Large intestine (tissue), 3 donors: ENCODE measurements around the gene KLC1. TPM values are rescaled to one million over a fixed set of nuclear protein-coding genes. Genes with fewer than 3 reads are reported as not detected.

Experiments
- DNase-seq, 2 donors: peaks; one replicate each; pipeline versions ENCODE4 v3.0.0 to v3.0.0-alpha.2; 2013
- H3K27ac ChIP-seq: one replicate; pipeline ENCODE4 v1.5.1; 2013; ENCODE audit warnings: low read length
- H3K27me3 ChIP-seq: 2 replicates; pipeline ENCODE4 v1.6.1; 2013; ENCODE audit warnings: low read length; ENCODE audit not compliant: control insufficient read depth, insufficient read depth
- H3K36me3 ChIP-seq: 2 replicates; pipeline ENCODE4 v1.6.1; 2013; ENCODE audit warnings: low read length; ENCODE audit not compliant: control insufficient read depth, insufficient read depth
- H3K4me1 ChIP-seq: one replicate; pipeline ENCODE4 v1.6.1; 2013; ENCODE audit warnings: low read length; ENCODE audit not compliant: control insufficient read depth, insufficient read depth
- H3K4me3 ChIP-seq: one replicate; pipeline ENCODE4 v1.5.1; 2013; ENCODE audit warnings: low read length
- H3K9me3 ChIP-seq: one replicate; pipeline ENCODE4 v1.6.1; 2013; ENCODE audit warnings: mild to moderate bottlenecking, low read depth, low read length, moderate library complexity; ENCODE audit not compliant: control insufficient read depth
- WGBS: methylation state at CpG from one replicate; pipeline ENCODE4 v1.1.5; 2013; ENCODE audit warnings: low lambda C conversion rate; ENCODE audit not compliant: insufficient coverage; 5-methylcytosine and 5-hydroxymethylcytosine counted together
- polyA plus RNA-seq: library from polyadenylated mRNA; unstranded; fragments of 120-200 nt; gene quantifications from one replicate; pipeline ENCODE4 v1.2.1, GENCODE V29; 2013

The KLC1 gene
- polyA plus RNA-seq, 1 donor = 115 TPM

- no peak overlapping the region for H3K4me3 ChIP-seq
- H3K4me1 ChIP-seq = peaks cover 22% of the 10 kb centered on the region
- no peaks in the 10 kb centered on the region for H3K9me3 ChIP-seq
- no peak overlapping the region for H3K27ac ChIP-seq
- peaks cover 24% of the 10 kb centered on the region for H3K36me3 ChIP-seq
- no peak for DNase-seq
- H3K27me3 ChIP-seq = no peaks in the 10 kb centered on the region
- no CpG with 5 or more reads among the region's 27 CpGs for WGBS
Measured at GRCh38 chr14:103711516-103712431, 82.8 kb downstream of the KLC1 start.

DNA sequence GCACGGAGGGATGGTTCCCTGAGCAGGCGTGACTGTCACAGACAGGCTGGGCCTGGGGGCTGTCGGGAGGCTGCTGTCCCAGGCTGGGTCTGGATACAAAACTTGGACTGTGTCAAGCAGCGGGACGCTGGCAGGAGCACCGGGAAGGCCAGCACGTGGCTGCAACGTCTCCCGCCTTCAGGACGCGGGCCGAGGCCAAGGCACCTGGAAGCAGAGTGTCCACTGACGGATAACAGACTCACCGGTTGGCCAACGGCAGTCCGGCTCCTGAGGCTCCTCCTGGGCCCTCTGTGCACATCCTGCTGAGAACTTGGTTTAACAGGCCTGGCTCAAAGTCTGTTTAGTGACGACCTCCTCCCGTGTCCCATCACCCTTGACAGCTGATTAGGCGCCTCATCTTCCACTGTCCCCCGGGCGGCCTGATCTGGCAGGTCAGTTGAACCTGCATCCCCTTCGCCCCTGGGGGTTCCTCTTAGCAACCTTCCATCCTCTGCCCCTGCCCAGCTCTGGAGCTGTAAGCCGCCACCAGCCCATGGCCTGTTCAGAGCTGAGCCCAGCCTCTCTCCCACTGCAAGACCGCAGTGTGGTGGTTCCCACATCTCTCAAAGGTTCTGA is 83.7 kb downstream of the KLC1 start:
- no peaks in the 10 kb centered on the region for H3K9me3 ChIP-seq
- H3K4me1 ChIP-seq = peaks cover 25% of the 10 kb centered on the region
- H3K27ac ChIP-seq = no peak overlapping the region
- no peak overlapping the region for H3K4me3 ChIP-seq
- no peak for DNase-seq
- peaks cover 18% of the 10 kb centered on the region for H3K36me3 ChIP-seq
- H3K27me3 ChIP-seq = no peaks in the 10 kb centered on the region
- WGBS = no CpG with 5 or more reads among the region's 24 CpGs

GRCh38 chr14:103713304-103714062 is 84.5 kb downstream of the KLC1 start:
- Histone ChIP-seq H3K4me1 (peaks cover 25% of the 10 kb centered on the region), H3K9me3 (no peaks in the 10 kb centered on the region), H3K27ac (no peak overlapping the region), H3K4me3 (no peak overlapping the region), H3K36me3 (peaks cover 19% of the 10 kb centered on the region), H3K27me3 (no peaks in the 10 kb centered on the region)
- no CpG with 5 or more reads among the region's 18 CpGs for WGBS
- no peak for DNase-seq

DNA sequence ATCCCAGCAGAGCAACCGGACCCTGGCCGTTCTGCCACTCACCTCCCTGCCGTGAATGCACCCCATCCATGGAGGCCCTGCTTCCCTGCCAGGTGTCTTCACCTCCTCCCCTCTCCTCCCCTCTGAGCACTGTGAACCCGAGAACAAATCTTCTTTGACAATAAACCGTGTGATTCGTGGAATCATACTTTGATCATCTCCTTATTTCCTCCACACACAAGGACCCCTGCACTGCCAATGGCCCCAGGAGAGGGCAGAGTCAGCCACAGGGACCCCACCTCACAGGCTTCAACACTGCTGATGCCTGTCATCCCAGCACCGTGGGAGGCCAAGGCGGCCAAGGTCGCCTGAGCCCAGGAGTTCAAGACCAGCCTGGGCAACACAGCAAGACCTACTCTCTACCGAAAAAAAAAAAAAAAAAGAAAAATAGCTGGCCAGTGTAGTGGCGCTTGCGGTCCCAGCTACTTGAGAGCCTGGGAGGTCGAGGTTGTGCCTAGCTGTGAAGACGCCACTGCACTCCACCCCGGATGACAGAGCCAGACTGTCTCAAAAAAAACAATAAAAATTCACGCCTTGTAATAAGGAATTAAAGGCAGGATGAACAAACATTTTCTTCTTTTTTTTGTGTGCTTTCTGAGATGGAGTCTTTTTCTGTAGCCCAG is 85.2 kb downstream of the KLC1 start:
- 70% methylated on average over 2 of the region's 16 CpGs for WGBS
- Histone ChIP-seq H3K27ac (no peak overlapping the region), H3K36me3 (peaks cover 13% of the 10 kb centered on the region), H3K27me3 (no peaks in the 10 kb centered on the region), H3K9me3 (no peaks in the 10 kb centered on the region), H3K4me1 (peaks cover 25% of the 10 kb centered on the region), H3K4me3 (peak overlapping the region; percentile 34)
- no peak for DNase-seq

- Histone ChIP-seq H3K4me1 (peaks cover 21% of the 10 kb centered on the region), H3K27ac (peak within 1 kb of the TSS; percentile 55)
- no CpG with 5 or more reads among the region's 121 CpGs for WGBS
Measured at GRCh38 chr14:103715052-103716000, 86.3 kb downstream of the KLC1 start, which contains the start of the genes XRCC3 and ZFYVE21. TSS of gene XRCC3 (minus strand) at chr14:103715451. CDS start at chr14:103711087, 4,364 bp downstream. TSS of gene ZFYVE21 (plus strand) at chr14:103715810. CDS start at chr14:103715842, 32 bp downstream.

GRCh38 chr14:103716091-103716801 is 87.2 kb downstream of the KLC1 start:
- no peaks in the 10 kb centered on the region for H3K27me3 ChIP-seq
- DNase-seq = peak in 1 of 2 donors; percentile 57
- H3K9me3 ChIP-seq = no peaks in the 10 kb centered on the region
- H3K27ac ChIP-seq = no peak overlapping the region
- H3K4me1 ChIP-seq = peaks cover 20% of the 10 kb centered on the region
- peak overlapping the region; percentile 68 for H3K4me3 ChIP-seq
- peaks cover 8% of the 10 kb centered on the region for H3K36me3 ChIP-seq
- no CpG with 5 or more reads among the region's 72 CpGs for WGBS

More at GRCh38 chr14:103715052-103716000, 86.3 kb downstream of the KLC1 start, which contains the start of the genes XRCC3 and ZFYVE21:
- Histone ChIP-seq H3K36me3 (peaks cover 8% of the 10 kb centered on the region), H3K4me3 (peak within 1 kb of the TSS; percentile 68), H3K9me3 (no peaks in the 10 kb centered on the region), H3K27me3 (no peaks in the 10 kb centered on the region)
- DNase-seq = peak; percentile 99 to 100

DNA sequence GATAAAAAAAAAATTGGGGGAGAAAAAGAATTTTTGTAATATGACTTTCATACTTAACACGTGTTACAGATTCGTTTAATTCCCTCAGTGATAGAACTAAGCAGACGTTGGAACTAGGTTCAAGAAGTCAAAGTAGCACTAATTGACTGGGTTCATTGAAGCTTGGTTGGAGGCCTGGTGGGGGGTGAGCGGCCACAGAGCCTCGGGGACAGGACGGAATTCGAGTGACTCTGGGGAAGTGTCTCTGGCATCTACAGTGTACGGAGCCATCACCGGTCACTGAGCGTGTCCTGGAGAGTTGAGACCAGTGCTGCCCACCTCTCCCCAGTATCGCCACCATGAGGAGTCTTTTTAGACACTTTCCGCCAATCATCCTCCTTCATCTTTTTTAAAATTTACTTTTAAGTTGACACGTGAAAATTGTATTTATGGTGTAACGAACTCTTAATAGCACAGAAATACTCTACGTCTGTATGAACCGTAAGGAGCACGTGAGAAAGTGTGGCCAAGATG is 87.9 kb downstream of the KLC1 start:
- H3K4me3 ChIP-seq = peak overlapping the region; percentile 68
- H3K4me1 ChIP-seq = peaks cover 19% of the 10 kb centered on the region
- H3K27ac ChIP-seq = no peak overlapping the region
- H3K36me3 ChIP-seq = peaks cover 8% of the 10 kb centered on the region
- WGBS = 90% methylated on average over 8 of the region's 17 CpGs
- H3K9me3 ChIP-seq = no peaks in the 10 kb centered on the region
- H3K27me3 ChIP-seq = no peaks in the 10 kb centered on the region
- no peak for DNase-seq

- Histone ChIP-seq H3K36me3 (peaks cover 8% of the 10 kb centered on the region), H3K4me1 (peaks cover 19% of the 10 kb centered on the region), H3K27me3 (no peaks in the 10 kb centered on the region), H3K27ac (no peak overlapping the region), H3K4me3 (no peak overlapping the region), H3K9me3 (no peaks in the 10 kb centered on the region)
- WGBS = no CpG with 5 or more reads among the region's 16 CpGs
- no peak for DNase-seq
Measured at GRCh38 chr14:103718572-103718971, 89.6 kb downstream of the KLC1 start.
